HPDE6-E6E7 (cell line): ENCODE data around the gene TIMELESS.
"Not testable (repeated sequence)": the region's sequence is repeated elsewhere in the genome, so short reads cannot be mapped to it uniquely, and the experiment has no call there.

Experiments
- DNase-seq: peaks from one replicate; pipeline ENCODE4 v3.0.0; 2011; ENCODE audit warnings: missing footprints; ENCODE audit errors: extremely low spot score

TIMELESS gene

GRCh38 chr12:56448860-56449621 lies at the start of gene TIMELESS:
Gene TIMELESS (minus strand): TSS chr12:56449426. CDS start chr12:56434170, 15,256 bp downstream.
- DNase-seq: peak; percentile 98

GRCh38 chr12:56498126-56498902 lies 49.1 kb upstream of the TIMELESS start:
- not testable (repeated sequence) for DNase-seq

- not testable (repeated sequence) for DNase-seq
Observed at GRCh38 chr12:56496704-56497103, 47.5 kb upstream of the TIMELESS start.

GRCh38 chr12:56494481-56494880 lies 45.3 kb upstream of the TIMELESS start:
- not testable (repeated sequence) for DNase-seq

GRCh38 chr12:56494106-56494415 lies 44.8 kb upstream of the TIMELESS start:
- DNase-seq: not testable (repeated sequence)

GRCh38 chr12:56493409-56494105 lies 44.3 kb upstream of the TIMELESS start:
- not testable (repeated sequence) for DNase-seq

GRCh38 chr12:56490360-56490759 lies 41.1 kb upstream of the TIMELESS start:
- no peak for DNase-seq

- DNase-seq: peak; percentile 95
Observed at GRCh38 chr12:56488041-56488955, 39.1 kb upstream of the TIMELESS start, which contains the start of gene GLS2. Gene GLS2 (minus strand): TSS chr12:56488161. CDS start chr12:56488118, 43 bp downstream.

GRCh38 chr12:56487448-56488040 lies 38.3 kb upstream of the TIMELESS start:
- no peak for DNase-seq

- no peak for DNase-seq
Observed at GRCh38 chr12:56486694-56487093, 37.5 kb upstream of the TIMELESS start.

GRCh38 chr12:56484566-56484965 lies 35.3 kb upstream of the TIMELESS start:
- DNase-seq: no peak

GRCh38 chr12:56479625-56480024 lies 30.4 kb upstream of the TIMELESS start:
- no peak for DNase-seq

- DNase-seq: no peak
Observed at GRCh38 chr12:56477521-56478225, 28.4 kb upstream of the TIMELESS start.

- no peak for DNase-seq
Observed at GRCh38 chr12:56476972-56477432, 27.8 kb upstream of the TIMELESS start.

- no peak for DNase-seq
Observed at GRCh38 chr12:56476143-56476542, 26.9 kb upstream of the TIMELESS start.

- no peak for DNase-seq
Observed at GRCh38 chr12:56474389-56474788, 25.2 kb upstream of the TIMELESS start.

GRCh38 chr12:56469007-56469930 lies 20.0 kb upstream of the TIMELESS start:
- DNase-seq: no peak

GRCh38 chr12:56468216-56469006 lies 19.2 kb upstream of the TIMELESS start, which contains the start of gene SPRYD4:
Gene SPRYD4 (plus strand): TSS chr12:56468578. CDS start chr12:56468592, 14 bp downstream.
- peak; percentile 86 for DNase-seq
